Endodermal cell (in vitro differentiated cells): ENCODE results near the gene SMCO4. TPM values are rescaled to one million over a fixed set of nuclear protein-coding genes. Genes with fewer than 3 reads are reported as not detected.

ENCODE experiments used
- DNase-seq: peaks from one replicate; pipeline ENCODE4 v3.0.0-alpha.2; 2017
- H3K27ac ChIP-seq: 2 replicates; pipeline ENCODE4 v1.5.1; 2013; ENCODE audit warnings: mild to moderate bottlenecking, low read depth, low read length, moderate library complexity
- H3K27me3 ChIP-seq: 2 replicates; pipeline ENCODE4 v1.6.1; 2013; ENCODE audit warnings: mild to moderate bottlenecking, low read length, moderate library complexity; ENCODE audit not compliant: insufficient read depth, control insufficient read depth, poor library complexity, severe bottlenecking
- H3K36me3 ChIP-seq: 2 replicates; pipeline ENCODE4 v1.7.0; 2013; ENCODE audit warnings: mild to moderate bottlenecking, low read length, moderate library complexity; ENCODE audit not compliant: control insufficient read depth, insufficient read depth
- H3K4me1 ChIP-seq: one replicate; pipeline ENCODE4 v1.7.0; 2013; ENCODE audit warnings: low read length; ENCODE audit not compliant: control insufficient read depth, insufficient read depth
- H3K4me3 ChIP-seq: 2 replicates; pipeline ENCODE4 v1.5.1; 2013; ENCODE audit warnings: mild to moderate bottlenecking, low read length, moderate library complexity
- H3K9ac ChIP-seq: 2 replicates; pipeline ENCODE4 v1.6.1; 2013; ENCODE audit warnings: mild to moderate bottlenecking, low read length, moderate library complexity; ENCODE audit not compliant: poor library complexity, severe bottlenecking; ENCODE audit errors: extremely low read depth
- H3K9me3 ChIP-seq: 2 replicates; pipeline ENCODE4 v1.6.1; 2013; ENCODE audit warnings: mild to moderate bottlenecking, low read length, moderate library complexity; ENCODE audit not compliant: control insufficient read depth
- H3K27ac Mint-ChIP-seq: 2 replicates; pipeline ENCODE4 v1.8.0; 2020; ENCODE audit warnings: mixed read lengths
- H3K27me3 Mint-ChIP-seq: 2 replicates; pipeline ENCODE4 v1.8.0; 2021; ENCODE audit warnings: mild to moderate bottlenecking, mixed read lengths; ENCODE audit not compliant: insufficient read depth
- H3K36me3 Mint-ChIP-seq: 2 replicates; pipeline ENCODE4 v1.8.0; 2020; ENCODE audit warnings: low read depth, mixed read lengths
- H3K4me1 Mint-ChIP-seq: 2 replicates; pipeline ENCODE4 v1.8.0; 2020; ENCODE audit warnings: mixed read lengths
- H3K4me3 Mint-ChIP-seq: 2 replicates; pipeline ENCODE4 v1.8.0; 2020; ENCODE audit warnings: mild to moderate bottlenecking, moderate library complexity, mixed read lengths
- H3K9me3 Mint-ChIP-seq: 2 replicates; pipeline ENCODE4 v1.8.0; 2020; ENCODE audit warnings: mild to moderate bottlenecking, mixed read lengths
- WGBS, 2 experiments: methylation state at CpG; one replicate each; pipeline versions ENCODE4 v1.1.5 to v1.1.7; 2013; ENCODE audit warnings: missing lambda C conversion rate in 2 of 2, mixed read lengths in 1 of 2; ENCODE audit not compliant: insufficient coverage in 1 of 2, insufficient read length in 1 of 2; 5-methylcytosine and 5-hydroxymethylcytosine counted together
- total RNA-seq, 2 donors: library from RNA; stranded (reverse); fragmentation: NEBNext Ultra II Directional in 1 of 2; extraction: Animal tissue kit (Norgen Biotek cat#: 25700) in 1 of 2; gene quantifications; 2 replicates in 1 of 2; 3 replicates in 1 of 2; pipeline ENCODE4 v1.2.1, GENCODE V29; 2021
- TF ChIP-seq, protein P1 (sequence below): fragments of 200-600 bp; sonication (generic); conservative IDR thresholded peaks from 2 replicates; pipeline ENCODE4 v1.5.0; 2021; ENCODE audit warnings: antibody characterized with exemption, mild to moderate bottlenecking

Gene SMCO4
- total RNA-seq, 2 donors from 2014 or later = 27.3 to 47.7 TPM

DNA sequence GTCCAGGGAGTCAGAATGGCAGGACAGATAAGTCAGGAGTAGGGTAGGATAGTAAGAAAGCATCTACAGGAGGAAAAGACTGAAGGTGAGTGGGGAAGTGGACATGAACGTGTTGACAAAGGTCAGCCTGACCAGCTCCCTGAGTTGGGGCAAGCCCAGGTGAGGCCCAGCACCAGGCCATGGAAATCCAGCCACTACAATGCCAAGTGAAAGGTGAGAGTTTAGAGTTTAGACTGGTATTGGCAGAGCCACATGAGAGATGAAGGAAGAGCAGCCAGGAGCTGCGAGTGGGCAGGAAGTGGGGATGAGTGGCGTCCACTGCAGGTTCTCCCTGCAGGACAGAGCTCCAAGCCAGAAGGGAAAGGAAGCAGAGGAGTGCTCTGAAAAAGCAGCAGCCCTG lies 16.5 kb upstream of the SMCO4 start:
- Mint-ChIP-seq H3K36me3 (no peaks in the 10 kb centered on the region), H3K4me3 (no peak overlapping the region), H3K27ac (no peak overlapping the region), H3K9me3 (no peaks in the 10 kb centered on the region), H3K4me1 (no peaks in the 10 kb centered on the region), H3K27me3 (peaks cover 9% of the 10 kb centered on the region)
- no peak overlapping the region for H3K9ac ChIP-seq
- no peaks in the 10 kb centered on the region for H3K36me3 ChIP-seq
- no peaks in the 10 kb centered on the region for H3K4me1 ChIP-seq
- no peaks in the 10 kb centered on the region for H3K9me3 ChIP-seq
- WGBS, 2 experiments = 67 to 70% methylated on average over 3 of the region's 3 CpGs
- TF ChIP-seq, protein P1, sequence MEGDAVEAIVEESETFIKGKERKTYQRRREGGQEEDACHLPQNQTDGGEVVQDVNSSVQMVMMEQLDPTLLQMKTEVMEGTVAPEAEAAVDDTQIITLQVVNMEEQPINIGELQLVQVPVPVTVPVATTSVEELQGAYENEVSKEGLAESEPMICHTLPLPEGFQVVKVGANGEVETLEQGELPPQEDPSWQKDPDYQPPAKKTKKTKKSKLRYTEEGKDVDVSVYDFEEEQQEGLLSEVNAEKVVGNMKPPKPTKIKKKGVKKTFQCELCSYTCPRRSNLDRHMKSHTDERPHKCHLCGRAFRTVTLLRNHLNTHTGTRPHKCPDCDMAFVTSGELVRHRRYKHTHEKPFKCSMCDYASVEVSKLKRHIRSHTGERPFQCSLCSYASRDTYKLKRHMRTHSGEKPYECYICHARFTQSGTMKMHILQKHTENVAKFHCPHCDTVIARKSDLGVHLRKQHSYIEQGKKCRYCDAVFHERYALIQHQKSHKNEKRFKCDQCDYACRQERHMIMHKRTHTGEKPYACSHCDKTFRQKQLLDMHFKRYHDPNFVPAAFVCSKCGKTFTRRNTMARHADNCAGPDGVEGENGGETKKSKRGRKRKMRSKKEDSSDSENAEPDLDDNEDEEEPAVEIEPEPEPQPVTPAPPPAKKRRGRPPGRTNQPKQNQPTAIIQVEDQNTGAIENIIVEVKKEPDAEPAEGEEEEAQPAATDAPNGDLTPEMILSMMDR = no peak
- peaks cover 9% of the 10 kb centered on the region for H3K27me3 ChIP-seq
- no peak for DNase-seq
- H3K4me3 ChIP-seq = no peak overlapping the region
- H3K27ac ChIP-seq = no peak overlapping the region

DNA sequence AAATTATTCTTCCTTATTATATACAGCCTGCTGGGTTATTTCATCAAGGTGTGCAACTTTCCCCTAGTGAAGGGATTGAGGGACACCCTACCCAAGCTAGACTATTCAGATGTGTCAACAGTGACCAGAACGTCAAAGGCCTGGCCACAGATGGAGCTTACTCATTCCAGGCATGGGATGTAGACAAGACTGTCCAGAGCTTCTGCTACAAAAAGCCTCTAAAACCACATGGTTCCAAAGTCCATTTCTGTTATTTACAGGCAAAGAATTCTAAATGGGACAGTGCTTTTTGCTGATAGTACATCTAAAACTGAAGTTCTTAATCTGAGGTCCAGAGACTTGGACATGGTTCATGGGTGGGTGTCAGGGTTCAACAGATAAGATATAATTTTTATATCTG lies 9.7 kb upstream of the SMCO4 start:
- H3K4me1 ChIP-seq = no peaks in the 10 kb centered on the region
- Mint-ChIP-seq H3K36me3 (no peaks in the 10 kb centered on the region), H3K4me3 (no peak overlapping the region), H3K27me3 (peaks cover 15% of the 10 kb centered on the region), H3K27ac (no peak overlapping the region), H3K9me3 (no peaks in the 10 kb centered on the region), H3K4me1 (peaks cover 2% of the 10 kb centered on the region)
- DNase-seq = no peak
- no peaks in the 10 kb centered on the region for H3K36me3 ChIP-seq
- H3K9ac ChIP-seq = no peak overlapping the region
- H3K4me3 ChIP-seq = no peak overlapping the region
- H3K27ac ChIP-seq = no peak overlapping the region
- no peaks in the 10 kb centered on the region for H3K9me3 ChIP-seq
- TF ChIP-seq, protein P1 = no peak
- peaks cover 9% of the 10 kb centered on the region for H3K27me3 ChIP-seq
- 70 to 95% methylated on average over 1 of the region's 1 CpG for WGBS, 2 experiments

DNA sequence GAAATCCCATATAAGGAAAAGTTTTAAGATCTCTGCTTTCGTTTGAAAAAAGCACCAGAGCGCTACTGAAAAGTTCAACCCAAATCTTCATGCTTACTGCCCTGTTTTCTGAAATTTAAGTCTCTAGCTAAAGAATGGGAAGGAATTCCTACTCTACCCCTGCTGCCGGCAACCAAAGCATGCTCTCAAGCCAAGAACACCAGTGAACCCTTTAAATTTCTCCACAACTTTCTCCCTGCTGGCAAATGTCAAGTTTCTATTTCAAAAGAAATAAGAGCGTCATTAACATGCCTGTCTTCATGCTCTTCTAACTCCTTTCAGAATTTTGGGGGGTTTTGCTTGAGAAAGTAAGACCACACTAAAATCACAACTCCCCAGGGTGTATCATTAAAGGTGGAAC lies 6.8 kb upstream of the SMCO4 start:
- H3K4me3 Mint-ChIP-seq = no peak overlapping the region
- H3K4me1 ChIP-seq = no peaks in the 10 kb centered on the region
- H3K36me3 Mint-ChIP-seq = no peaks in the 10 kb centered on the region
- no peaks in the 10 kb centered on the region for H3K9me3 ChIP-seq
- no peak overlapping the region for H3K4me3 ChIP-seq
- no peak for DNase-seq
- peaks cover 10% of the 10 kb centered on the region for H3K4me1 Mint-ChIP-seq
- no peaks in the 10 kb centered on the region for H3K9me3 Mint-ChIP-seq
- H3K27ac ChIP-seq = no peak overlapping the region
- no peaks in the 10 kb centered on the region for H3K27me3 ChIP-seq
- H3K27ac Mint-ChIP-seq = no peak overlapping the region
- 71% methylated on average over 3 to 4 of the region's 4 CpGs for WGBS, 2 experiments
- TF ChIP-seq, protein P1 = no peak
- no peaks in the 10 kb centered on the region for H3K36me3 ChIP-seq
- H3K27me3 Mint-ChIP-seq = peaks cover 15% of the 10 kb centered on the region
- no peak overlapping the region for H3K9ac ChIP-seq
